CD4-positive, alpha-beta T cell (primary cell): Measurements from ENCODE around the gene KCNQ4. TPM values are rescaled to one million over a fixed set of nuclear protein-coding genes. Genes with fewer than 3 reads are reported as not detected.

ENCODE experiments used
- ATAC-seq: fragments of 200-7000 bp; cut with Tn5 transposase; one replicate; pipeline ENCODE4 v1.10.0; 2022; ENCODE audit warnings: mild to moderate bottlenecking; ENCODE audit not compliant: poor library complexity
- CTCF ChIA-PET: fragments of 350-600 bp; sonication (Branson Sonifier 250); formaldehyde crosslinking; loops from one replicate; lab custom pipeline; 2021; ENCODE audit warnings: antibody characterized with exemption, inconsistent platforms; lab: Charles Lee
- POLR2A ChIA-PET: fragments of 350-600 bp; sonication (Branson Sonifier 250); formaldehyde crosslinking; loops from one replicate; lab custom pipeline; 2021; ENCODE audit warnings: antibody characterized with exemption, inconsistent platforms; lab: Charles Lee
- DNase-seq, 14 experiments: peaks; one replicate each; pipeline ENCODE4 v3.0.0-alpha.2; 2013 to 2020; ENCODE audit warnings: mixed read lengths in 2 of 14
- H3K27ac ChIP-seq, 2 donors: one replicate each; pipeline versions ENCODE4 v1.5.1 to v1.7.0; 2013; ENCODE audit warnings: low read length in 2 of 2, low read depth in 1 of 2, mild to moderate bottlenecking in 1 of 2
- H3K27me3 ChIP-seq, 2 experiments: 1 replicate in 1 of 2; 2 replicates in 1 of 2; pipeline versions ENCODE4 v1.6.1 to v1.7.0; 2013; ENCODE audit warnings: low read length in 2 of 2, control low read depth in 1 of 2, mild to moderate bottlenecking in 1 of 2, moderate library complexity in 1 of 2; ENCODE audit not compliant: insufficient read depth in 2 of 2, control insufficient read depth in 1 of 2
- H3K36me3 ChIP-seq: one replicate; pipeline ENCODE4 v1.6.1; 2013; ENCODE audit warnings: low read length, control low read depth; ENCODE audit not compliant: insufficient read depth
- H3K4me1 ChIP-seq: one replicate; pipeline ENCODE4 v1.6.1; 2013; ENCODE audit warnings: low read length, control low read depth; ENCODE audit not compliant: insufficient read depth
- H3K4me3 ChIP-seq: one replicate; pipeline ENCODE4 v1.5.1; 2013; ENCODE audit warnings: mild to moderate bottlenecking, low read length, moderate library complexity
- H3K9me3 ChIP-seq, 2 experiments: 1 replicate in 1 of 2; 2 replicates in 1 of 2; pipeline versions ENCODE4 v1.6.1 to v1.7.0; 2013; ENCODE audit warnings: low read length in 2 of 2, mild to moderate bottlenecking in 2 of 2, control low read depth in 1 of 2, moderate library complexity in 1 of 2; ENCODE audit not compliant: control insufficient read depth in 1 of 2, insufficient read depth in 1 of 2
- H3K27ac Mint-ChIP-seq: one replicate; pipeline ENCODE4 v1.8.0; 2020; ENCODE audit warnings: mixed read lengths
- H3K27me3 Mint-ChIP-seq: one replicate; pipeline ENCODE4 v1.8.0; 2021; ENCODE audit warnings: mixed read lengths
- H3K36me3 Mint-ChIP-seq: one replicate; pipeline ENCODE4 v1.8.0; 2021; ENCODE audit warnings: low read depth, mixed read lengths
- H3K4me1 Mint-ChIP-seq: one replicate; pipeline ENCODE4 v1.8.0; 2021; ENCODE audit warnings: low read depth, mixed read lengths
- H3K4me3 Mint-ChIP-seq: one replicate; pipeline ENCODE4 v1.8.0; 2020; ENCODE audit warnings: mild to moderate bottlenecking, mixed read lengths
- H3K9me3 Mint-ChIP-seq: one replicate; pipeline ENCODE4 v1.8.0; 2020; ENCODE audit warnings: mixed read lengths
- intact Hi-C, 2 experiments: fragments of 100-400 bp; cut with DNase I in 1 of 2; cut with micrococcal nuclease in 1 of 2; formaldehyde crosslinking; loops; one replicate each; pipeline versions ENCODE4 v1.15.1 to v1.9.0; 2023 to 2025; cut with DNase I, micrococcal nuclease
- total RNA-seq, 174 experiments: library from RNA in 2 of 174; stranded (reverse) in 2 of 174; gene quantifications; one replicate each; pipeline ENCODE4 v1.2.3 and lab custom pipeline; 2021 to 2026
- TF ChIP-seq, protein P1 (sequence below): fragments of 200-600 bp; IDR thresholded peaks from one replicate; pipeline ENCODE4 v1.8.0; 2022; ENCODE audit warnings: antibody characterized with exemption, mild to moderate bottlenecking

The KCNQ4 gene
- total RNA-seq, 2 experiments from 2014 or later = 0.25 to 0.30 TPM

DNA sequence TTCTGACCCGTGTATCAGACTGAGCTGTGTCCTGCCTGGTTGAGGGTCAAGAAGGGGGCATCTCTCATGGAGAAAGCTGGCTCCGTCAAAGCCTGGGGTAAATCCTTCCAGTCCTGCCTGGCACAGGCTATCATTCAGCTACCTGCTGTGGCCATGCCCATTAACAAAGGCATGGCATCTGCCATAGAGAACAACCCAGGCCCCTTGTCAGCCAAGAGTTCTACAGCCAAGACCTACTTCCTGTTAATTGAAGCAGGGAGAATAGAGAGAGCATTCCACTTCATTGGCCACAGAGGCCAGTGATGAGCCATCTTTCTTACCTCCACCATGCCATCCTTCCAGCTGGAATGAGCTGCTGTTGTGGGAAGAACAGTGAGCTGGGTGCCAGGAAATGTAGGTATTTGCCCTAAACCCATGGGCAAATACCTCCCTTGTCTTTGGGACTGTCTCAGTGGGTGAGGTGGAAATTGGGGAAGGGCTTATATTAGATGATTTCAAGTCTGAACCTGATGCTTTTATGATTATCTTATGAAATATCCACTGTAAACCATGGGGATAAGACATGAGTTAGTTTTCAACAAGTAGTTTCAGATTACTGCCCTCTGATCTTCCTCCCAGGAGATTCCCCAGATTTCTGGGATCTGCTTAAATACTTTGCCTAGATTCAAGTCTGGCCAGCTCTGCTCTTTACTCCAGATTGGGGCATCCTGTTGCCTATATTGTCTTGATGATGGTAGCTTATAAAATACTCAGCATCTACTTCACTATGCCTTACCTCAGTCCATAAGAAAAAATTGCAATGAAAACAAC, 11.2 kb upstream of the KCNQ4 start:
- no peak overlapping the region for H3K4me3 ChIP-seq
- peaks cover 0 to 7% of the 10 kb centered on the region in 2 experiments for H3K9me3 ChIP-seq
- no peaks in the 10 kb centered on the region for H3K27me3 ChIP-seq
- ATAC-seq (no peak), DNase-seq (no peak)
- Mint-ChIP-seq H3K4me3 (no peak overlapping the region), H3K27ac (peak overlapping the region; percentile 54), H3K9me3 (peaks cover 2% of the 10 kb centered on the region), H3K4me1 (no peaks in the 10 kb centered on the region), H3K27me3 (no peaks in the 10 kb centered on the region), H3K36me3 (peaks cover 88% of the 10 kb centered on the region)
- no peak overlapping the region for H3K27ac ChIP-seq
- H3K36me3 ChIP-seq = peaks cover 49% of the 10 kb centered on the region
- no peaks in the 10 kb centered on the region for H3K4me1 ChIP-seq
- ChIA-PET CTCF (interaction anchor here (1.4 to 2.5 kb wide), 2 partner anchors 78 to 180 kb away, joined by 4 to 39 read pairs; no protein-coding TSS in a partner anchor), POLR2A (interaction anchor here (0.9 kb wide), 1 partner anchor 8 kb away, joined by 3 read pairs; no protein-coding TSS in a partner anchor)
- intact Hi-C loops = loop anchor here (5.0 kb wide), 2 partner anchors 160 to 180 kb away; no protein-coding TSS in a partner anchor
- TF ChIP-seq, protein P1, sequence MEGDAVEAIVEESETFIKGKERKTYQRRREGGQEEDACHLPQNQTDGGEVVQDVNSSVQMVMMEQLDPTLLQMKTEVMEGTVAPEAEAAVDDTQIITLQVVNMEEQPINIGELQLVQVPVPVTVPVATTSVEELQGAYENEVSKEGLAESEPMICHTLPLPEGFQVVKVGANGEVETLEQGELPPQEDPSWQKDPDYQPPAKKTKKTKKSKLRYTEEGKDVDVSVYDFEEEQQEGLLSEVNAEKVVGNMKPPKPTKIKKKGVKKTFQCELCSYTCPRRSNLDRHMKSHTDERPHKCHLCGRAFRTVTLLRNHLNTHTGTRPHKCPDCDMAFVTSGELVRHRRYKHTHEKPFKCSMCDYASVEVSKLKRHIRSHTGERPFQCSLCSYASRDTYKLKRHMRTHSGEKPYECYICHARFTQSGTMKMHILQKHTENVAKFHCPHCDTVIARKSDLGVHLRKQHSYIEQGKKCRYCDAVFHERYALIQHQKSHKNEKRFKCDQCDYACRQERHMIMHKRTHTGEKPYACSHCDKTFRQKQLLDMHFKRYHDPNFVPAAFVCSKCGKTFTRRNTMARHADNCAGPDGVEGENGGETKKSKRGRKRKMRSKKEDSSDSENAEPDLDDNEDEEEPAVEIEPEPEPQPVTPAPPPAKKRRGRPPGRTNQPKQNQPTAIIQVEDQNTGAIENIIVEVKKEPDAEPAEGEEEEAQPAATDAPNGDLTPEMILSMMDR = no peak

DNA sequence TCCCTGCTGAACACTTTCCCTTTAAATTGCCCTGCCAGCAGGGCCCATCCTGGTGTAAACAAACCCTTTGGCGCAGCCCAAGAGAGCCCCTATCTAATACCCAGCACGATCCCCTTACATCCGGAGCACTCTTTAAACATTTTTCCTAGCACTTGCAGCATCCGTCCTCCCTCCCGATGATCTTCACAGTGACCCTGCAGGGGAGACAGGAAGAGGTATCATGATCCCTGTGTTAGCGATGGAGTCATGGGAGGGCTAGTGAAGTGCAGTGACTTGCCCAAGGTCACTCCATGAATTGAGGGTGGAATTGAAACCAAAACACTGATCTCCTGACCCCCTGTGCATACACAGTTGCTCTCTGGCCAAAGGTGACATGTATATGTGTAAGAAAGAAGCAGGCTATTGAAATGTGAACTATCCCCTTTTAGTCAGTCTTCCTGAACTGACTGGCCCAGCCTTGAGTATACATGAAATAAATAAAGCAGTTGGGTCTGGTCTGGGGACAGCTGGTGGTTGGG, 9.8 kb upstream of the KCNQ4 start:
- peaks cover 0 to 7% of the 10 kb centered on the region in 2 experiments for H3K9me3 ChIP-seq
- ATAC-seq = no peak
- CTCF ChIA-PET = interaction anchor here (0.6 to 2.5 kb wide), 36 partner anchors 8 to 859 kb away, joined by 3 to 39 read pairs (median 4); partner anchors contain the start of genes CITED4 and NFYC
- intact Hi-C loops = loop anchor here (1.0 to 5.0 kb wide), 4 partner anchors 76 to 179 kb away; no protein-coding TSS in a partner anchor
- peaks cover 38% of the 10 kb centered on the region for H3K36me3 ChIP-seq
- H3K27ac Mint-ChIP-seq = no peak overlapping the region
- no peak overlapping the region for H3K4me3 Mint-ChIP-seq
- no peaks in the 10 kb centered on the region for H3K4me1 ChIP-seq
- POLR2A ChIA-PET = interaction anchor here (1.0 to 1.4 kb wide), 5 partner anchors 71 to 89 kb away, joined by 3 to 8 read pairs (median 4); partner anchors contain the start of genes CITED4 and NFYC
- no peak overlapping the region for H3K27ac ChIP-seq
- no peak for DNase-seq
- no peaks in the 10 kb centered on the region for H3K27me3 ChIP-seq
- H3K36me3 Mint-ChIP-seq = peaks cover 84% of the 10 kb centered on the region
- no peaks in the 10 kb centered on the region for H3K27me3 Mint-ChIP-seq
- TF ChIP-seq, protein P1 = no peak
- no peak overlapping the region for H3K4me3 ChIP-seq
- peaks cover 2% of the 10 kb centered on the region for H3K9me3 Mint-ChIP-seq
- no peaks in the 10 kb centered on the region for H3K4me1 Mint-ChIP-seq

DNA sequence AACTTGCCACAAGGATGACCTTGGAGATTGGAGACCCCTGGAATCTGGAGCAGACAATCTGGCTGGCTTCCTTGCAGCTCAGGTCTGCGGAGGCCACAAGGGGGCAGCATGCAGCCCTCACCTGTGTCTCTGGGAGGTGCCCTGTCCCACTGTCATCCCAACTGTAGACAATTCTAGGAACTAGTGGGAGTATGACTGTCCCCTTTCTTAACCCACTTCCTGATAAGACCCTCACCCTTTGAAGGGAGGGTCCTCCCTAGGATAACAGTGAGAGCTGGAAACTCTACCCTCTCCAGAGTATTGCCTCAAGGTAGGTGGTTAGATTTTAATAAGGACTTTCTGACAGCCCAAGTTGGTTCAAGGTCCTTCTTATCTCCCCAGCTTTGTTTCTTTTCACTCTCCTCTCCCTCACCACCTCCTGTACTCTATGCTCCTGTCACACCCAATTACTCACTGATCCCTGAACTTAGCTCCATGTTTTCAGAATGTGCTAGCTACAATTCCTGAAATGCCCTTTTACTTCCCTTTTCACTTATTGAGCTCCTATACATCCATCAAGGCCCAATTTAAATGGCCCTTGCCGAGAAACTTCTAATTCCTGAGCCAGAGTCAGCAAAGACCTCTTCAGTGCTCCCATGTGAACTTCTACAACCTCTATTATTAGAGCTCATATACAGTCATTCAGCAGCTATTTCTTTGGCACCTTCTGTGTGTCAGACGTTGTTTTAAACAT, 9.2 kb upstream of the KCNQ4 start:
- ChIA-PET CTCF (interaction anchor here (0.6 to 2.5 kb wide), 39 partner anchors 8 to 859 kb away, joined by 3 to 39 read pairs (median 4); partner anchors contain the start of genes CITED4 and NFYC), POLR2A (interaction anchor here (0.6 to 1.4 kb wide), 6 partner anchors 71 to 243 kb away, joined by 3 to 8 read pairs (median 4); partner anchors contain the start of genes CITED4, NFYC and ZNF684)
- Mint-ChIP-seq H3K27me3 (no peaks in the 10 kb centered on the region), H3K27ac (no peak overlapping the region), H3K9me3 (peaks cover 2% of the 10 kb centered on the region), H3K4me3 (no peak overlapping the region), H3K36me3 (peaks cover 78% of the 10 kb centered on the region), H3K4me1 (no peaks in the 10 kb centered on the region)
- TF ChIP-seq, protein P1 = peak; percentile 85
- ATAC-seq (peak; percentile 64), DNase-seq (peak; percentile 51 to 80 (median 61))
- H3K4me3 ChIP-seq = no peak overlapping the region
- H3K27me3 ChIP-seq = no peaks in the 10 kb centered on the region
- H3K4me1 ChIP-seq = no peaks in the 10 kb centered on the region
- no peak overlapping the region for H3K27ac ChIP-seq
- intact Hi-C loops = loop anchor here (1.0 to 5.0 kb wide), 4 partner anchors 76 to 178 kb away; no protein-coding TSS in a partner anchor
- H3K36me3 ChIP-seq = peaks cover 32% of the 10 kb centered on the region
- H3K9me3 ChIP-seq = peaks cover 0 to 7% of the 10 kb centered on the region in 2 experiments
